SIG-M5 treated with dmso at 0.1 percent for 504 hours (cell line): ENCODE measurements around the gene APOO.
"Not testable (repeated sequence)": the region's sequence is repeated elsewhere in the genome, so short reads cannot be mapped to it uniquely, and the experiment has no call there.

Source experiments
- DNase-seq: peaks from one replicate; lab custom pipeline; 2025; ENCODE audit not compliant: unreplicated experiment; lab: John Stamatoyannopoulos, UW

The APOO gene

DNA sequence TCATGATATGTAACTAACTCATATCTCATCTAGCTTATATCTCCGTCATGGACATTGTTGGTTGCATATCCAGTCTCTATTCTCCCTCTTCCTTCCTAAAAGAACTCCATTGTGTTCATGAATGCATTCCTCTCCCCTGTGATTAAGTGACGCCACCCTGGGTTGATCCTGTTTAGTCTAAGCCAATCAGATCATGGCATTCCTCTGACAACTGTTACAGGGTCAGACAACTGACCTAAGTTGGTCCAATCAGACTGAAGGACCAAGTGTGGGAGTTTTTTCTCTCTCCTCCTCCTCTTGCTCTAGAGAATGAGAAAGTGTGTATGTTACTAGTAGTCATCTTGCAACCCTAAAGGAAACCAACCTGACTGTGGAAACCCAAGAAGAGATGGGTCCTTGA is 3.6 kb downstream of the APOO start:
- no peak for DNase-seq

DNA sequence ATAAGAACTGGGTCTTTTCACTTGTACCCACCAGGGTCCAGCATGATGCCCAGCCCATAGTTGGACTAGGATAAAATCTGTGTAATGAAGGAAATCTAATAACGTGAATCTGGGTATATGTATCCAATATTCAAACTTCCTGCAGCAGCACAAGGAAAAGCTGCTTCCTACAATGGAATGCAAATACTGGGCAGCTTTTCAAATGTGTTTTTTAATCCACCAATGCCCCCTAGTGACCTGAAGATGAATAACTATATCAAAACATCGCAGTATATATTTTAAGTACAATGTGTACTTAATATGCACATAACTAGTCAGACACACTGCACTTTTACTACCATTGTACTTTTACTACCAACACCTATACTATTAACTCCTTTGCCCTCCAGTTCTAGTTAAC is 5.3 kb downstream of the APOO start:
- DNase-seq, result peak; percentile 46

DNA sequence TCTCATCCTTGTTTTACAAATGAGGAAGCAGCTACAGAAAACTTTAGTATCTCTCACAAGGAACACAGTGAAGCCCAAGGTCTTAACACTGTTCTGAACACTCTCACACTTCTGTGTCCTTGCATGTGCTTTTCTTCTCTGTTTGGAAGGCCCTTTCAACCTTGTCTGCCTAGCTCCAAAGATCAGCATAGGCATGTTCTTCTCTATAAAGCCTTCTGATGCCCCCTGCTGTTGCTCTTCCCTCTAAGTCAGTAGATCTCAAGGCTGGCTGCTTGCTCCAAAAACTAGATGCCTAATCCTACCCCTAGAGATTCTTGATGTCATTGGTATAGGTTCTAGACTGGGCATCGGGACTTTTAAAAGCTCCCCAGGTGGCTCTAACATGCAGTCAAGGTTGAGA is 5.9 kb downstream of the APOO start:
- peak; percentile 89 for DNase-seq

DNA sequence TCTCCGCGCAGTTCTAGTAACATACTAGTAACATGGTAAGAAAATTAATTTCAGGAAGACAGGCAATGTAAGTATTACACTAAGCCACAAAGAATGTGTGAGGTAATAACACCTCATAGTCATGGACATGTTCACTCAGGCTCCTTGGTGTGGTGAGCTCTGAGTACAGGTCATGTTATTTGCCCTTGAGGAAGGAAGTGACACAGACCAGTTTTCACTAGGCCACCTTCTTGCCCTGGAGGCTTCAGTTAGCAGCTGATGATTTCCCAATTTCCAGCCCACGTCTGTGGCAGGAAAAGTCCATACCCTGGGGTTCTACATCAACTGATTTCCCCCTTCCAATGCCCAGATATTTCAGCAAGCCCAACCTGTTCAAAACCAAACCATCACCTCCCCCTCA is 6.7 kb downstream of the APOO start:
- peak; percentile 61 for DNase-seq

DNA sequence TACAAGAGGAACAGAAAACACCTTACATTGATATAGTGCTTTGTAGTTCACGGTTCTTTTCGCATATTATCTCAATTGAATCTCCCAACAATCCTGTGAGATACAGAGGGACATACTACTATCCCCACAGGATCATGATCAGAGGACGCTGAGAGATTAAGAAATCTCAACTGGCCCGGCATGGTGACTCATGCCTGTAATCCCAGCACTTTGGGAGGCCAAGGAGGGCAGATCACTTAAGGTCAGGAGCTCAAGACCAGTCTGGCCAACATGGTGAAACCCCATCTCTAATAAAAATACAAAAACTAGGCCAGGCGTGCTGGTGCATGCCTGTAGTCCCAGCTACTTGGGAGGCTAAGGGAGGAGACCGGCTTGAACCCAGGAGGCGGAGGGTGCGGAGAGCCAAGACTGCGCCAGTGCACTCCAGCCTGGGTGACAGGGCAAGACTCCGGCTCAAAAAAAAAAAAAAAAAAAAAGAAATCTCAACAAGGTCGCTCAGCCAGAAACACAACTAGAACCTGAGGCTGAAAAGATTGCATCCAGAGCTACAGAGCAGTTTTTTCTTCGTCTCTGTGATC is 7.4 kb downstream of the APOO start:
- no peak for DNase-seq

DNA sequence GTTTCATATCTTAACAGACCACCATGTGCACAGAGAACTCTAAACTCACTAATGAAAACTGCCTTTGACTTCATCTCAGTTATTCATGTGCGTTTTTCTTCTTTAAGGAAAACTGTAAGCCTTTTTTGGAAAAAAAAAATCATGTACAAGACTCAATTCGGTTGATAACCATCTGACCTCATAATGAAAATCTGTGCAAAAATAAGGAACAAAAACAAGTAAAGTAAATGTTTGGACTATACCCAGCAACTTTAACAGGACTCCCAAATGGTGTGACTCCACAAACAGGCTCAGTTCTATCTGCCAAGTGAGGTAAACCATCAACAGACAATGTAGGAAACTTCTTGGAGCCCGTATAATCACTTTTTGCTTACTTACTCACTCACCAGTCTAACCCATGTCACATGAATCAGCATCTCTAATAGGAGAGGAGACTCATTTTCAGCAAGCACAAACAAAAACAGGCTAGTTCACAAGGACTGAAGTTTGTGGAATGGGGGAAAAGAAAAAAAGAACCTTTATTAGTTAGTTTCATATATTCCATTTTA is 9.3 kb downstream of the APOO start:
- no peak for DNase-seq

DNA sequence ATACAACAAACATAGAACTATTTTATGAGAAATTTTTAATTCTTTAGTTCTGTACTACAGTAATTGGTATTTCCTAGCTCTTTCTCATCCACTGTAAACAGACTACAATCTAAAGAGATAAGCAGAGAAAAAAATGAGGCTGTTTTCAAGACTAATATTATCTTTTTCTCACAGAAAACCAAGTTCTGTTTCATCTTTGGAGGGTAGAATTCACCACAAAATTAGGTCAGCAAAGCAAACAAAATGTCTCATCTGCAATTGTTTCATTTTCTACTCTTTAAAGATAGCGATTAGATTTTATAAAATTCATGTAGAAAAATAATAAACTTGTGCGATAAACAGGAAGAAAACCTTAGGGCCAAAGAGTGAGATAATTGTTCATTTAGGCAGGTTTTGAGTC is 10.8 kb downstream of the APOO start:
- DNase-seq, result no peak

DNA sequence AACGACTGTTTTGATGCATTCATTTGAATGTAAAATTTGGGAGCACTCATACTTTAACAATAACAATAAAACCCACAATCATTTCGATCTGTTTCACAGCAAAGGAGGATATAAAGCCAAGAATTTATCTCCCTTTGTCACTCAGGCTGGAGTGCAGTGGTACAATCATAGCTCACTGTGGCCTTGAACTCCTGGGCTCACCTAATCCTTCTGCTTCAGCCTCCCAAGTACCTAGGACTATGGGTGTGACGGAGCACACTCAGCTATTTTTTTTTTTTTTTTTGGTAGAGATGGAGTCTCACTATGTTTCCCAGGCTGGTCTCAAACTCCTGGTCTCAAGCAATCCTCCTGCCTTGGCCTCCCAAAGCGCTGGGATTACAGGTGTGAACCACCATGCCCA is 11.2 kb downstream of the APOO start:
- not testable (repeated sequence) for DNase-seq

DNA sequence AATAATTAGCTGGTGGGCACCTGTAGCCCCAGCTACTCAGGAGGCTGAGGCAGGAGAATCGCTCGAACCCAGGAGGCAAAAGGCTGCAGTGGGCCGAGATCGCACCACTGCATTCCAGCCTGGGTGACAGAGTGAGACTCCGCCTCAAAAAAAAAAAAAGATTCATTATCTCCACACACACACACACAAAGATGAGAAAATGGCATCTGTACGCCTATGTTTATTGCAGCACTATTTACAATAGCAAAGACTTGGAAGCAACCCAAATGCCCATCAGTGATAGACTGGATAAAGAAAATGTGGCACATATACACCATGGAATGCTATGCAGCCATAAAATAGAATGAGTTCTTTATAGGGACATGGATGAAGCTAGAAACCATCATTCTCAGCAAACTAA is 12.7 kb downstream of the APOO start:
- DNase-seq, result not testable (repeated sequence)

DNA sequence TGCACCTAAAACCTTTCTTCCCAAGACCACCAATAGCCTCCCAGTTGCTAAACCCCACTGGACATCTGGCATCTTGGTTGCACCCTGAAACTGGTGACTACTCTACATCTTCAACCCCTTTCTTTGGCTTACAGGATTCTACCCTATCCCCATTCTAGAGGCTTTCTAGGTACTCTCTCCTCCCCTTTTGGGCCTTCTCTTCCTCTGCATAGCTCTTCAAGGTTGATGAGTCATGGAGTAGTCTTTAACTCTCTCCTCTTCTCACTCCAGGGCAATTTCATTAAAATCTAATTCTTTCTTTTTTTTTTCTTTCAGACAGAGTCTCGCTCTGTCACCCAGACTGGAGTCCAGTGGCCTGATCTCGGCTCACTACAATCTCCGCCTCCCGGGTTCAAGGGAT is 16.8 kb downstream of the APOO start:
- DNase-seq, result no peak

DNA sequence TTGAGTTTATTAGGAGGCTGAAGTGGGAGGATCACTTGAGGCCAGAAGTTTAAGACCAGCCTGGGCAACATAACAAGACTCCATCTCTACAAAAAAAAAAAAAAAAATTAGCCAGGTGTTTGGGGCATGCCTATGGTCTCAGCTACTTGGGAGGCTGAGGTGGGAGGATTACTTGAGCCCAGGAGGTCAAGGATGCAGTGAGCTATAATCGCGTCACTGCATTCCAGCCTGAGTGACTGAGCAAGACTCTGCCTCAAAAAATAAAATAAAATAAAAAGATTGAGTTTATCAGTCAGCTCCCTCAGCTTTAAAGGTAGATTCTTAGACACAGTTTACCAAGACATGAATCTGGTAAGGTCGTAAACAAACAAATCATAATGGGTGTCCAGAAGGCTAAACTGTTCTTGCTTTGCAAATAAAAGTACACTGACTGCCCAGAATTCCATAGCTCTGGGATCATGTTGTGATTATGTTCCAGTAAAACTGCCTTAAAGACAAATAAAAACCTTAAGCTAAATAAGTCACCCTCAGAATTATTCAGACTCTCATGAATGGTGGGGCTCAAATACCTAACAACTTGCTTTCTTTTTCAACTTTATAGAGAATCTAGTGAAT is 18.7 kb downstream of the APOO start:
- DNase-seq, result no peak

DNA sequence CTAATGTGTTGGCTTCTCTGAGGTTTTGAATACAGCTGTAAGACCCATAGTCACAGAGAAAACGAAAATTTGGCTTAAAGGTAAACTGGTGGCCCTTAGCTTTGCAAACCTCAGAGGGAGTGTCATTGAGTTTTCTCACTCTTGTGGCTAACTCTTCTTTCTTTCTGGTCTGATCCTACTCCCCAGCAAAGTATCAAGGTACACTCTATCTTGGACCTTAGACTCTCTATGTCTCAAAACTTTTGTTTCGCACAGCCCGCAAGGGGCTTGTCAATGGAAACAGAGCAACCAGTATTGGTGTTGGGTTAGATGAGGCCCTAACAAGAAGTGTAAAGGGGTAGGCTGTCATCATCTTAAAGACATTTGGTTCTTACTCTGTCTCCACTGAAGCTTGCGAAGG is 19.8 kb downstream of the APOO start:
- DNase-seq, result no peak

DNA sequence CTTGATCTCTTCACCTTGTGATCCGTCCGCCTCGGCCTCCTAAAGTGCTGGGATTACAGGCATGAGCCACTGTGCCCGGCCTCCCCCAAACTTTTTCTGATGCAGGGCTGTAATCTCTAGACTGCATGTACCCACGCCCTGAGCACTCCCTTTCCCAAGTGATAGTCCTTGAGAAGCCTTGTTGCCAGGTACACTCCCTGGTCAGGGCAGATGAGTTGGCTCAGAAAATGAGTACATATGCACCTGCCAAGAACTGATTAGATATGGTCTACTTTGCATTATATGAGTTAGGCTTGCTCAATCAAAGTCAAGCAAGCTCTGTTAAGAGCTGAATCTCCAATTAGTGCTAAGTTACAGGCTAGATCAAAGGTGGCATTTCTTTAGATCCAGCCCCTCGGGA is 20.3 kb downstream of the APOO start:
- DNase-seq, result no peak

DNA sequence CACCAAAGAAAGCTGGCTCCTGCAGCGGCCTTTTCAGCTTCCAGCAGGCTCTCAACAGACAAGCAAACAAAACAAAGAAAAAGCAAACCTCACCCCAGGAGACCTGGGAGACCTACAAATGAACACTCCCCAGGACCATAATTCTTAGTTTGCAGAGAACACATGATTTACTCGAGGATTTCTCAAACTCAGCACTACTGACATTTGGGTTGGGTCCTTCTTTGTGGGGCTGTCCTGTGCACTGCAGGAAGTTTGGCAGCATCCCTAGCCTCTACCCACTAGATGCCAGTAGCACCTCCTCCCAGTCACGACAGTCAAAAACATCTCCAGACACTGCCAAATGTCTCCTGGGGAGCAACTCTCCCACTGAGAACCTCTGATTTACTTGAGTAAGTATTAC is 21.9 kb downstream of the APOO start:
- no peak for DNase-seq

DNA sequence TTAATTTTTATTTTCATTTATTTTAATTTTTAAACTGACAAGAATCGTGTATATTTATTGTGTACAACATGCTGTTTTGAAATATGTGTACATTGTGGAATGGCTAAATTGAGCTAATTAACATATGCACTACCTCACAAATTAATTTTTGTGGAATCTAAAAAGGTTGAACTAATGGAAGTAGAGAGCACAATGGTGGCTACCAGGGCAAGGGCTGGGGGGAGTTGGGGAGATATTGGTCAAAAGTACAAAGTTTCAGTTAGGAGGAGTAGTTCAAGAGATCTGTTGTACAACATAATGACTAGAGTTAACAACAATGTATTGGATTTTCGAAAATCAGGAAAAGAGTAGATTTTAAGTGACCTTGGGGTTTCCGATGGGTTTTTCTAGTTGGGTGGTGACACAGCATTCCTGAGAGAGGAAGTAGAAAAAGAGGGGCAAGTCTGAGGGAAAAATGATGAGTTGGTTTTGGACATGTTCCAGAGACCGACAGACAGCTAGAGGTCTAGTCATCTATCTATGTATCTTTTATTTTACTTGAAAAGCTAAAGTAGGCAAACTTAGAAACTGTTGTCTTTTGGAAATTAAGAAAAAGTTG is 23.2 kb downstream of the APOO start:
- DNase-seq, result peak; percentile 61

DNA sequence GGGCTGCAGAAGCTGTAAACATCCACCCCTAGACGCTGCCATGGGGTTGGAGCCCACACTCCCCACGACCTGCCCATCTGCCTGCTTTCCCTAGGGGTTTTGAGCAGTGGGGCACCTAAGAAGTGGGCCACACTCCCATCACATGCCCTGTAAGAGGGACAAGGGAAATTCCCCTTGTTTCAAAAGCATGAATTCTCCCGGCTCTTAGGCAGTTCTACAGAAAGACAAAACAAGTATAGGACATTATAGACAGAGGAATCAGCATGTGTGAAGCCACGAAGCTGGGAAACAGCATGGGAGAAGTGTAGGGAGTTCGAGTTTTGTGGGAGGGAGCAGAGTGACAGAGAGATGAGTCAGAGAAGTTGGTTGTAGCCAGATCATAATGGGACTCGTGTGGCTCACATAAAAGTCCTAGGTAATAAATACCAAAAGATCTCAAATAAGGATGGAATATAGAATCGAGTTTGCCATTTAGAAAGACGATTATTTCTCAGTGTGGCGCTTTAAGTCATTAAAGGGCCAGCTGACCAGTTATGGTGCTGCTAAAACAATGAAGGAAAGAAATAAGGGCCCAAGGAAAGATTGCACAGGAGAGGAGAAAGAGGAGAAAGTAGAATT is 23.9 kb downstream of the APOO start:
- DNase-seq, result peak; percentile 29

DNA sequence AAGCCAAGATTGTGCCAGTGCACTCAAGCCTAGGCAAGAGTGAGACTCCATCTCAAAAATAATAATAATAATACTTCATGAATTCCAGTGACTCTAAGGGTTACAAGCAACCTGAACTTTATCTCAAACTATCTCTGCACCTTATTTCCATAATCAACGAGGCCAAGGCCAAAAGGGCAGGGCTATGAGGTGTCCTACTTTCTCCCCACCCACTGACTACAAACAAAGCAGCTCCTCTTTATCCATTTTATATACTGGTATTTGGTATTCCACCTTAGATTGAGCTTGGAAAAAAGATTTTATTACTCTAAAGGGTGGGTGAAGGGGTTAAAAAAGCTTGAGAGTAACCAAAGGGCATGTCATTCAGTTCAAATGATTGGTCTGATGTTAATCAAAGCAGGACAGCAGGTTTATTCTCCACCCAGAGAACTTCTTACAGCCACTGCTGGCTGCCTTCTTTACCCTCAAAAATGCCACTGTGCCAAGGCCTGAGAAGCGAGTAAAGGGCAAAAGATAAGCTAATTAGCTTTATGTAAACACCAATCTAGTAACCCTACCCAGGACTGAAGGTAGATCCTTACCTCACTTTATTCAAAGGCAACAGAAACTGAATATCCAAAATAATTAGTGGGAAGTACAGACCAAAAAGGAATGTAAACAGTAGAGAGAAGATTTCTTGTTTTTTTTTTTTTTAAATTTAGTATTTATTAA is 28.2 kb downstream of the APOO start:
- DNase-seq, result no peak

DNA sequence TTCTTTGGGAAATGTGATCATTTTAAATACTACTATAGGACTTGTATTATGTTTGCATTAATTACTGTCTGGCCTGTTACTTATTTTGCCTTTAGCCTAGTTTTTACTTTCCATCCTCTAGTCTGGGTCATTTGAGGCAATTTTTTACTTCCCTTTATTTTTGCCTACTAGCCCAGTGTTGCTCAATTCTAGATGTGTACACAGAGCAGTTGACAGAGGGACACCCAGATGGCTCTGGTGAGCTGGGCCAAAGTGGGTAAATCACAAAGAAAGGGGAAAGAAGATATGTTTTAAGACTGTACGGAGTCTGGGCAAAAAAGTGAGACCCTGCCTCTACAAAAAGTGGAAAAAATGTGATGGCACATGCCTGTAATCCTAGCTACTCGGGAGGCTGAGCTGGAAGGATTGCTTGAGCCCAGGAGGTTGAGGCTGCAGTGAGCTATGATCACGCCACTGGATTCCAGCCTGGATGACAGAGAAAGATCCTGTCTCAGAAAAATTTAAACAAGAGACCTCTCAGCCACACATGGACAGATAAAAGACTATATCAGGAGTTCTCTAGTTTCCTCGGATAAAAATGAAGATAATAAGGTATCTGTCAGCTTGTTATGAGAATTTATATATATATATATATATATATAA is 35.7 kb downstream of the APOO start:
- DNase-seq, result peak; percentile 91

DNA sequence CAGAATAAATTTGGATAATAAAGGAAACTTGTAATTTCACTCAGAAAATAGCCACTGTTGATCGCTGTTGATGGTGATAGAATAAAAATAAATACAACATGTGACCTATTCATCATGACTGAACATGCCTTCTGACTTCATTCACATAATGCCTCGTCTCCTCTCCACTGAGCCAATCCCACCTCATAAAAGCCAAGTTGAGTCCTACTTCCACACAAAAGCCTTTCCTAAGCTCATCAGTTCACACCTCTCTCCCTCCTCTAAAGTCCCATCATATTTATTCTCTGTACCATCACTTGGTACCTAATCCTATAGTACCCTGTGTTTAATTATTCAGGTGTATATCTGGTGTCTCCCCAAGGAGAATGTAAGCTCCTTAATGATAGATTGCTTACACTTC is 37.7 kb downstream of the APOO start:
- no peak for DNase-seq

DNA sequence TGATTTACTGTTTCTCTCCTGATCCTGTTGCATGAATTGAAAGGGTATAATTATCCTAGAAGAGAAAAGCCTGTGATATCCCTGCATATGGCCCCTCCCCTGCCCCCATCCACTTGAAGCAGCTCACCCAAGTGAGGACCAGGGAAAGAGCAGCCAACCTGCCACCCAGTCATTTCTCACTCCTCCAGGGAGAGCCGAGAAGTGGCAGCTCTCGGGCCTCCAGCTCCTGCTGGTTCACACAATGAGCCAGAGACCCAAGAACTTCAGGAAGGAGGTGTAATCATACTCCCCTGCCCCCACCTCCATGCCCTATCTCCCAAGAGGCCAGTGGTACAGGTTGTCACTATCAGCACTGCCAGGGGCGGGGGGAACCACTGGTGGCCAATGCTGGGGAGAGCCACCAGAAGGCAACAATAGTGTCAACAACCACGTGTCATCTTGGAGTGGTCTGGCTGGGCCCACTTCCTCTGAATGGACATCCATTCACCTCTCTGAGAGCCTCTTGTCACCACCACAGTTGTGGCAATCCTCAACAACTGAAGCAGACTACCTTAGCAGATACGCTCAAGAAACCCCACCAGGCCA is 42.9 kb downstream of the APOO start:
- no peak for DNase-seq

DNA sequence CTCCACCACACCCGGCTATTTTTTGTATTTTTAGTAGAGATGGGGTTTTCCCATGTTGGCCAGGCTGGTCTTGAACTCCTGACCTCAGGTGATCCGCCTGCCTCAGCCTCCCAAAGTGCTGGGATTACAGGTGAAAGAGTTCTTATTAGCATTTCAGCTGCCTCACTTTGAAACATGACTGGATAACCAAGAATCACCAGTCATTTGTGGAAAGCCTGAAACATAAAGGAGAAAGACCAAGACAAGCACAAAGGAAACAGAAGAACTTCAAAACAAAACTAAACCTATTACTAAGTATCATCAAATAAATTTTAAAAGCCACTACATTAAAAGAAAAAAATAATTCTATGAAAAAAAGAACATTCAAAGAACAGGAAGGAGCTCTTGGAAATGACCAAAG is 45.8 kb downstream of the APOO start:
- DNase-seq, result not testable (repeated sequence)
